ENCODE measurements around the gene MVD. TPM values are rescaled to one million over a fixed set of nuclear protein-coding genes. Genes with fewer than 3 reads are reported as not detected.

Gene MVD
- total RNA-seq, 1 experiment from 2014 or later: 119 TPM

DNA sequence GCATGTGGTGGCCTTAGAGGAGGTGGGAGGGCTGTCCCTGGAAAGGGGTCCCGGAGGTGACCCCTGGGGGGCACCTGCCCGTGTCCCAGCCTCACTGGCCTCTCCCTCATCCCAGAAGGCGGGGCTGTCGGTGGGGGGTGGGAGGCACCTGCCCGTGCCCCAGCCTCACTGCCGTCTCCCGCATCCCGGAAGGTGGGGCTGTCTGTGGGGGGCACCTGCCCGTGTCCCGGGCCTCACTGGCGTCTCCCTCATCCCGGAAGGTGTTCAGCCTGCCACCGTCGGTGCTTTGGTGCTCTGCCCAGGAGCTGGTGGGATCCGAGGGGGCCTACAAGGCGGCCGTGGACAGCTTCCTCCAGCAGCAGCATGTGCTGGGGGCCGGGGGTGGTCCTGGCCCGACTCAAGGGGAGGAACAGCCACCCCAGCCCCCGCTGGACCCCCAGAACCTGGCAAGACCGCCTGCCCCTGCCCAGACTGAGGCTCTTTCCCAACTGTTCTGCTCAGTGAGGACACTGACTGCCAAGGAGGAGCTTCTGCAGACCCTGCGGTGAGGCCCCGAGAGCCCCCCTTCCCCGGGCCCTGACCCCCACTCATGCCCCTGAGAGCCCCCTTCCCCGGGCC is 49.6 kb upstream of the MVD start:
- ChIA-PET CTCF (no interaction called here), RAD21 (ENCODE audit: low non-redundant PET in 1 of 2, low total read pairs in 2 of 2, uncharacterized antibody in 2 of 2, unreplicated experiment in 2 of 2) (no interaction called here), POLR2A (no interaction called here)
- no peaks in the 10 kb centered on the region for H4K20me1 ChIP-seq (ENCODE audit: insufficient read depth)
- H3K9me2 ChIP-seq (ENCODE audit: insufficient read depth): no peaks in the 10 kb centered on the region
- H3K9me3 ChIP-seq (ENCODE audit: control insufficient read depth in 1 of 2, insufficient read depth in 1 of 2, low read depth in 1 of 2, low read length in 2 of 2): no peaks in the 10 kb centered on the region
- intact Hi-C loops (cut with micrococcal nuclease): no loop called here
- peaks cover 41% of the 10 kb centered on the region for H3K79me2 ChIP-seq (ENCODE audit: insufficient read depth, low read length)
- peaks cover 22 to 45% of the 10 kb centered on the region in 2 experiments; a peak in 3 of 4 replicates for H3K36me3 ChIP-seq (ENCODE audit: control insufficient read depth in 1 of 2, insufficient read depth in 2 of 2, low read length in 2 of 2)
- DNase-seq (ENCODE audit: low read depth, low spot score) (no peak), ATAC-seq (no peak)
- BruUV-seq (replicated peaks): no TSS peak
- H3K4me2 ChIP-seq (ENCODE audit: low read length): no peak overlapping the region
- H3K4me1 ChIP-seq (ENCODE audit: control insufficient read depth in 1 of 2, insufficient read depth in 2 of 2, low read length in 2 of 2): peaks cover 6 to 8% of the 10 kb centered on the region in 2 experiments
- H2AFZ ChIP-seq (ENCODE audit: low read depth, low read length, poor library complexity, severe bottlenecking): no peak overlapping the region
- no peaks in the 10 kb centered on the region for H3K27me3 ChIP-seq (ENCODE audit: insufficient read depth, low read length)
- H3K9ac ChIP-seq (ENCODE audit: low read length): no peak overlapping the region
- H3K4me3 ChIP-seq (replicated peaks in 1 of 2; ENCODE audit: low read depth in 1 of 2, low read length in 2 of 2): no peak overlapping the region
- no peak for TF ChIP-seq TCF7L2 (IDR thresholded peaks at IDR 0.05; ENCODE audit: borderline replicate concordance, extremely low read depth, insufficient read depth, insufficient read length)
- TF ChIP-seq, protein P1, sequence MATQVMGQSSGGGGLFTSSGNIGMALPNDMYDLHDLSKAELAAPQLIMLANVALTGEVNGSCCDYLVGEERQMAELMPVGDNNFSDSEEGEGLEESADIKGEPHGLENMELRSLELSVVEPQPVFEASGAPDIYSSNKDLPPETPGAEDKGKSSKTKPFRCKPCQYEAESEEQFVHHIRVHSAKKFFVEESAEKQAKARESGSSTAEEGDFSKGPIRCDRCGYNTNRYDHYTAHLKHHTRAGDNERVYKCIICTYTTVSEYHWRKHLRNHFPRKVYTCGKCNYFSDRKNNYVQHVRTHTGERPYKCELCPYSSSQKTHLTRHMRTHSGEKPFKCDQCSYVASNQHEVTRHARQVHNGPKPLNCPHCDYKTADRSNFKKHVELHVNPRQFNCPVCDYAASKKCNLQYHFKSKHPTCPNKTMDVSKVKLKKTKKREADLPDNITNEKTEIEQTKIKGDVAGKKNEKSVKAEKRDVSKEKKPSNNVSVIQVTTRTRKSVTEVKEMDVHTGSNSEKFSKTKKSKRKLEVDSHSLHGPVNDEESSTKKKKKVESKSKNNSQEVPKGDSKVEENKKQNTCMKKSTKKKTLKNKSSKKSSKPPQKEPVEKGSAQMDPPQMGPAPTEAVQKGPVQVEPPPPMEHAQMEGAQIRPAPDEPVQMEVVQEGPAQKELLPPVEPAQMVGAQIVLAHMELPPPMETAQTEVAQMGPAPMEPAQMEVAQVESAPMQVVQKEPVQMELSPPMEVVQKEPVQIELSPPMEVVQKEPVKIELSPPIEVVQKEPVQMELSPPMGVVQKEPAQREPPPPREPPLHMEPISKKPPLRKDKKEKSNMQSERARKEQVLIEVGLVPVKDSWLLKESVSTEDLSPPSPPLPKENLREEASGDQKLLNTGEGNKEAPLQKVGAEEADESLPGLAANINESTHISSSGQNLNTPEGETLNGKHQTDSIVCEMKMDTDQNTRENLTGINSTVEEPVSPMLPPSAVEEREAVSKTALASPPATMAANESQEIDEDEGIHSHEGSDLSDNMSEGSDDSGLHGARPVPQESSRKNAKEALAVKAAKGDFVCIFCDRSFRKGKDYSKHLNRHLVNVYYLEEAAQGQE (IDR thresholded peaks at IDR 0.05; ENCODE audit: low read depth): no peak
- TF ChIP-seq RAD21 (IDR thresholded peaks at IDR 0.05; ENCODE audit: low read depth): no peak
- TF ChIP-seq, protein P2, sequence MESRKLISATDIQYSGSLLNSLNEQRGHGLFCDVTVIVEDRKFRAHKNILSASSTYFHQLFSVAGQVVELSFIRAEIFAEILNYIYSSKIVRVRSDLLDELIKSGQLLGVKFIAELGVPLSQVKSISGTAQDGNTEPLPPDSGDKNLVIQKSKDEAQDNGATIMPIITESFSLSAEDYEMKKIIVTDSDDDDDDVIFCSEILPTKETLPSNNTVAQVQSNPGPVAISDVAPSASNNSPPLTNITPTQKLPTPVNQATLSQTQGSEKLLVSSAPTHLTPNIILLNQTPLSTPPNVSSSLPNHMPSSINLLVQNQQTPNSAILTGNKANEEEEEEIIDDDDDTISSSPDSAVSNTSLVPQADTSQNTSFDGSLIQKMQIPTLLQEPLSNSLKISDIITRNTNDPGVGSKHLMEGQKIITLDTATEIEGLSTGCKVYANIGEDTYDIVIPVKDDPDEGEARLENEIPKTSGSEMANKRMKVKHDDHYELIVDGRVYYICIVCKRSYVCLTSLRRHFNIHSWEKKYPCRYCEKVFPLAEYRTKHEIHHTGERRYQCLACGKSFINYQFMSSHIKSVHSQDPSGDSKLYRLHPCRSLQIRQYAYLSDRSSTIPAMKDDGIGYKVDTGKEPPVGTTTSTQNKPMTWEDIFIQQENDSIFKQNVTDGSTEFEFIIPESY (IDR thresholded peaks at IDR 0.05; ENCODE audit: extremely low read depth, insufficient replicate concordance, low read length): no peak
- no peak for TF ChIP-seq ELF1 (IDR thresholded peaks at IDR 0.05; ENCODE audit: borderline replicate concordance, low read depth)
- no peak for TF ChIP-seq POLR2A (IDR thresholded peaks at IDR 0.05; ENCODE audit: borderline replicate concordance, extremely low read depth, insufficient read depth, insufficient read length)
- no peak for TF ChIP-seq POLR2AphosphoS5 (IDR thresholded peaks at IDR 0.05; ENCODE audit: low read depth, low read length)
- TF ChIP-seq CEBPB (IDR thresholded peaks at IDR 0.05; ENCODE audit: low read depth): no peak
- no peak for TF ChIP-seq YY1 (IDR thresholded peaks at IDR 0.05; ENCODE audit: extremely low read depth, insufficient replicate concordance, low read depth, low read length)
- TF ChIP-seq, protein P3, sequence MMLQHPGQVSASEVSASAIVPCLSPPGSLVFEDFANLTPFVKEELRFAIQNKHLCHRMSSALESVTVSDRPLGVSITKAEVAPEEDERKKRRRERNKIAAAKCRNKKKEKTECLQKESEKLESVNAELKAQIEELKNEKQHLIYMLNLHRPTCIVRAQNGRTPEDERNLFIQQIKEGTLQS (IDR thresholded peaks at IDR 0.05): no peak
- TF ChIP-seq SIN3A (IDR thresholded peaks at IDR 0.05; ENCODE audit: low read depth): no peak
- no peak for TF ChIP-seq JUND (IDR thresholded peaks at IDR 0.05)
- no peak for TF ChIP-seq FOSL1 (IDR thresholded peaks at IDR 0.05; ENCODE audit: low read depth)
- TF ChIP-seq ZFX (IDR thresholded peaks at IDR 0.05): no peak
- no peak for TF ChIP-seq EZH2 (IDR thresholded peaks at IDR 0.05)
- TF ChIP-seq EZH2phosphoT487 (IDR thresholded peaks at IDR 0.05; ENCODE audit: borderline replicate concordance): no peak
- no peak for TF ChIP-seq SP1 (IDR thresholded peaks at IDR 0.05; ENCODE audit: low read depth)
- no peak for TF ChIP-seq SRF (IDR thresholded peaks at IDR 0.05; ENCODE audit: low read depth)
- no peak overlapping the region for H3K27ac ChIP-seq (ENCODE audit: low read depth, low read length)
